ENCODE measurements around the gene TLE3. TPM values are rescaled to one million over a fixed set of nuclear protein-coding genes. Genes with fewer than 3 reads are reported as not detected.
A peak's percentile ranks its signal among the peaks of the same experiment; 100 is the strongest.

The TLE3 gene
- total RNA-seq, 1 donor from 2014 or later, result 58.8 TPM

GRCh38 chr15:70142322-70143191, 44.8 kb upstream of the TLE3 start:
- Histone ChIP-seq H3K9me3 (no peaks in the 10 kb centered on the region), H3K4me3 (no peak overlapping the region), H3K27ac (no peak overlapping the region), H3K4me1 (peaks cover 38% of the 10 kb centered on the region), H3K36me3 (no peaks in the 10 kb centered on the region), H3K27me3 (no peaks in the 10 kb centered on the region)
- no peak for TF ChIP-seq CTCF (IDR thresholded peaks at IDR 0.05)
- ATAC-seq (peak; percentile 64), DNase-seq (peak; percentile 76)
- intact Hi-C loops (cut with DNase I), result no loop called here

- Histone ChIP-seq H3K4me3 (no peak overlapping the region), H3K4me1 (peaks cover 38% of the 10 kb centered on the region), H3K36me3 (no peaks in the 10 kb centered on the region), H3K27ac (no peak overlapping the region), H3K9me3 (no peaks in the 10 kb centered on the region), H3K27me3 (no peaks in the 10 kb centered on the region)
- ATAC-seq (no peak), DNase-seq (no peak)
- no peak for TF ChIP-seq CTCF (IDR thresholded peaks at IDR 0.05)
- intact Hi-C loops (cut with DNase I), result no loop called here
Measured at GRCh38 chr15:70142072-70142321, 44.3 kb upstream of the TLE3 start.

GRCh38 chr15:70141376-70142071, 43.8 kb upstream of the TLE3 start:
- Histone ChIP-seq H3K9me3 (no peaks in the 10 kb centered on the region), H3K4me3 (peak overlapping the region; percentile 15), H3K27ac (peak overlapping the region; percentile 8), H3K4me1 (peaks cover 38% of the 10 kb centered on the region), H3K36me3 (no peaks in the 10 kb centered on the region), H3K27me3 (no peaks in the 10 kb centered on the region)
- no peak for TF ChIP-seq CTCF (IDR thresholded peaks at IDR 0.05)
- DNase-seq (peak; percentile 69), ATAC-seq (peak; percentile 25)
- intact Hi-C loops (cut with DNase I), result no loop called here

- no peaks in the 10 kb centered on the region for H3K36me3 ChIP-seq
- H3K9me3 ChIP-seq, result no peaks in the 10 kb centered on the region
- ATAC-seq (peak; percentile 80), DNase-seq (peak; percentile 81)
- peak overlapping the region; percentile 15 for H3K4me3 ChIP-seq
- intact Hi-C loops (cut with DNase I), result no loop called here
- no peaks in the 10 kb centered on the region for H3K27me3 ChIP-seq
- peak overlapping the region; percentile 8 for H3K27ac ChIP-seq
- no peak for TF ChIP-seq CTCF (IDR thresholded peaks at IDR 0.05)
- peaks cover 38% of the 10 kb centered on the region for H3K4me1 ChIP-seq
Measured at GRCh38 chr15:70140543-70141375, 43.0 kb upstream of the TLE3 start.

- intact Hi-C loops (cut with DNase I), result no loop called here
Measured at GRCh38 chr15:70140025-70140542, 42.4 kb upstream of the TLE3 start.

More at GRCh38 chr15:70140025-70140542, 42.4 kb upstream of the TLE3 start:
- no peak overlapping the region for H3K4me3 ChIP-seq
- no peak for TF ChIP-seq CTCF (IDR thresholded peaks at IDR 0.05)
- H3K27ac ChIP-seq, result no peak overlapping the region
- peaks cover 38% of the 10 kb centered on the region for H3K4me1 ChIP-seq
- DNase-seq (no peak), ATAC-seq (no peak)
- H3K36me3 ChIP-seq, result no peaks in the 10 kb centered on the region
- H3K27me3 ChIP-seq, result no peaks in the 10 kb centered on the region
- H3K9me3 ChIP-seq, result no peaks in the 10 kb centered on the region
